ENCODE results near the gene RMND5B.

RMND5B gene

GRCh38 chr5:178136990-178137389 is 6.2 kb downstream of the RMND5B start:
- DNase-seq = no peak

- no peak for DNase-seq
Measured at GRCh38 chr5:178137991-178138390, 7.2 kb downstream of the RMND5B start.

GRCh38 chr5:178141550-178141949 is 10.7 kb downstream of the RMND5B start:
- DNase-seq = no peak

- no peak for DNase-seq
Measured at GRCh38 chr5:178142642-178143041, 11.8 kb downstream of the RMND5B start.

GRCh38 chr5:178143246-178143645 is 12.4 kb downstream of the RMND5B start:
- no peak for DNase-seq

- no peak for DNase-seq
Measured at GRCh38 chr5:178143901-178144300, 13.1 kb downstream of the RMND5B start.

- peak; percentile 70 to 74 for DNase-seq
Measured at GRCh38 chr5:178145965-178146820, 15.4 kb downstream of the RMND5B start.

GRCh38 chr5:178147406-178147805 is 16.6 kb downstream of the RMND5B start:
- no peak for DNase-seq

- DNase-seq = no peak
Measured at GRCh38 chr5:178149199-178149932, 18.6 kb downstream of the RMND5B start.

GRCh38 chr5:178150977-178151734 is 20.3 kb downstream of the RMND5B start:
- DNase-seq = no peak

GRCh38 chr5:178152491-178153444 is 22.0 kb downstream of the RMND5B start:
- no peak for DNase-seq

GRCh38 chr5:178153530-178154340 is 22.9 kb downstream of the RMND5B start, which contains the start of gene NHP2:
NHP2 (minus strand) TSS chr5:178153885; CDS start chr5:178153817, 68 bp downstream.
- peak; percentile 97 to 98 for DNase-seq

GRCh38 chr5:178155065-178155464 is 24.3 kb downstream of the RMND5B start:
- DNase-seq = no peak

GRCh38 chr5:178160176-178160575 is 29.4 kb downstream of the RMND5B start:
- no peak for DNase-seq

- DNase-seq = no peak
Measured at GRCh38 chr5:178162481-178162880, 31.7 kb downstream of the RMND5B start.

- DNase-seq = peak; percentile 86 to 97
Measured at GRCh38 chr5:178163772-178164735, 33.2 kb downstream of the RMND5B start.

- DNase-seq = no peak
Measured at GRCh38 chr5:178165581-178165980, 34.8 kb downstream of the RMND5B start.

GRCh38 chr5:178170455-178170854 is 39.6 kb downstream of the RMND5B start:
- no peak for DNase-seq

- no peak for DNase-seq
Measured at GRCh38 chr5:178174456-178174855, 43.6 kb downstream of the RMND5B start.

- DNase-seq = no peak
Measured at GRCh38 chr5:178176791-178177190, 46.0 kb downstream of the RMND5B start.
